Liver (tissue), 9 donors: ENCODE data around the gene ATG9B. TPM values are rescaled to one million over a fixed set of nuclear protein-coding genes. Genes with fewer than 3 reads are reported as not detected.

Experiments
- DNase-seq: peaks from one replicate; pipeline ENCODE4 v3.0.0-alpha.2; 2017; ENCODE audit warnings: low spot score
- H3K27ac ChIP-seq, 2 donors: one replicate each; pipeline ENCODE4 v1.7.0; 2013; ENCODE audit warnings: inconsistent platforms in 2 of 2, low read length in 2 of 2, control low read depth in 1 of 2, low read depth in 1 of 2, mild to moderate bottlenecking in 1 of 2
- H3K27me3 ChIP-seq, 4 donors: one replicate each; pipeline versions ENCODE4 v1.6.1 to v1.7.0; 2013; ENCODE audit warnings: low read length in 3 of 4, inconsistent platforms in 1 of 4, mild to moderate bottlenecking in 1 of 4, moderate library complexity in 1 of 4; ENCODE audit not compliant: control insufficient read depth in 4 of 4, insufficient read depth in 4 of 4
- H3K36me3 ChIP-seq, 4 donors: one replicate each; pipeline versions ENCODE4 v1.6.1 to v1.7.0; 2013; ENCODE audit warnings: low read length in 3 of 4, mild to moderate bottlenecking in 3 of 4, low read depth in 1 of 4, moderate library complexity in 1 of 4; ENCODE audit not compliant: control insufficient read depth in 4 of 4, insufficient read depth in 3 of 4
- H3K4me1 ChIP-seq, 4 donors: one replicate each; pipeline versions ENCODE4 v1.6.1 to v1.7.0; 2013; ENCODE audit warnings: low read length in 3 of 4, mild to moderate bottlenecking in 3 of 4, moderate library complexity in 1 of 4; ENCODE audit not compliant: control insufficient read depth in 4 of 4, insufficient read depth in 4 of 4
- H3K4me3 ChIP-seq, 3 donors: one replicate each; pipeline versions ENCODE4 v1.6.1 to v1.7.0; 2013; ENCODE audit warnings: low read length in 3 of 3, control low read depth in 1 of 3, low read depth in 1 of 3, mild to moderate bottlenecking in 1 of 3
- H3K9ac ChIP-seq, 2 donors: one replicate each; pipeline ENCODE4 v1.7.0; 2013; ENCODE audit warnings: low read length in 2 of 2, mild to moderate bottlenecking in 2 of 2, moderate library complexity in 2 of 2, control low read depth in 1 of 2, low read depth in 1 of 2
- H3K9me3 ChIP-seq, 4 donors: one replicate each; pipeline versions ENCODE4 v1.6.1 to v1.7.0; 2013; ENCODE audit warnings: low read length in 3 of 4; ENCODE audit not compliant: control insufficient read depth in 4 of 4
- ATF3 ChIP-seq: IDR thresholded peaks from 2 replicates; pipeline ENCODE4 v1.6.1; 2016; ENCODE audit warnings: antibody characterized with exemption
- EGR1 ChIP-seq, 2 donors: IDR thresholded peaks; 2 replicates each; pipeline ENCODE4 v1.6.1; 2016 to 2018; ENCODE audit warnings: antibody characterized with exemption in 2 of 2, low read depth in 2 of 2
- HNF4G ChIP-seq: IDR thresholded peaks from 2 replicates; pipeline ENCODE4 v1.6.1; 2016; ENCODE audit warnings: antibody characterized with exemption
- JUND ChIP-seq, 2 donors: IDR thresholded peaks; 2 replicates each; pipeline ENCODE4 v1.6.1; 2016; ENCODE audit warnings: antibody characterized with exemption in 2 of 2
- MAX ChIP-seq: IDR thresholded peaks from 2 replicates; pipeline ENCODE4 v1.6.1; 2016; ENCODE audit warnings: antibody characterized with exemption
- NR2F2 ChIP-seq: IDR thresholded peaks from 2 replicates; pipeline ENCODE4 v1.6.1; 2016; ENCODE audit warnings: antibody characterized with exemption
- SP1 ChIP-seq: IDR thresholded peaks from 2 replicates; pipeline ENCODE4 v1.6.1; 2018; ENCODE audit warnings: antibody characterized with exemption, mild to moderate bottlenecking
- TAF1 ChIP-seq: conservative IDR thresholded peaks from 2 replicates; pipeline ENCODE4 v1.6.1; 2016; ENCODE audit warnings: antibody characterized with exemption, mild to moderate bottlenecking
- WGBS: extraction: QIAGEN DNeasy Blood & Tissue Kit; methylation state at CpG from one replicate; pipeline ENCODE4 v1.1.7; 2013; 5-methylcytosine and 5-hydroxymethylcytosine counted together
- polyA plus RNA-seq, 2 donors: library from polyadenylated mRNA; stranded (reverse) in 1 of 2; unstranded in 1 of 2; fragments of 200-250 nt in 1 of 2; fragments of >200 nt in 1 of 2; fragmentation: Nextera tagmentation in 1 of 2; extraction: Ambion mirVana in 1 of 2; gene quantifications; one replicate each; pipeline versions ENCODE4 v1.2.1 to v1.2.3, GENCODE V29; 2013 to 2015
- total RNA-seq, 2 donors: library from RNA; depleted of rRNA; stranded (reverse); fragments of >200 nt; gene quantifications; one replicate each; pipeline ENCODE4 v1.2.3, GENCODE V29; 2014
- TF ChIP-seq, protein P1 (sequence below): IDR thresholded peaks from 2 replicates; pipeline ENCODE4 v1.6.1; 2016; ENCODE audit warnings: antibody characterized with exemption, mild to moderate bottlenecking
- TF ChIP-seq, protein P2 (sequence below): IDR thresholded peaks from 2 replicates; pipeline ENCODE4 v1.6.1; 2016; ENCODE audit warnings: antibody characterized with exemption
- TF ChIP-seq, protein P3 (sequence below): fragments of 150-350 bp; IDR thresholded peaks from 2 replicates; pipeline ENCODE4 v1.5.1; 2017; ENCODE audit warnings: improper control_type of control experiment, low read depth, low read length; ENCODE audit not compliant: missing input control
- donor health status: healthy.
- donor health status: healthy.
- donor health status: healthy.
- donor health status: healthy.
- donor health status: healthy.

The ATG9B gene
- total and polyA plus RNA-seq, 4 donors: 0.61 TPM; not detected in 3

GRCh38 chr7:150977382-150978125 lies 46.7 kb downstream of the ATG9B start:
- TF ChIP-seq TAF1 (no peak), ATF3 (no peak), MAX (no peak), JUND (IDR thresholded peaks at IDR 0.05) (no peak)
- H3K27ac ChIP-seq: no peak overlapping the region
- peaks cover 0 to 12% (median 5%) of the 10 kb centered on the region in 4 donors for H3K27me3 ChIP-seq
- H3K9ac ChIP-seq: no peak overlapping the region
- no peaks in the 10 kb centered on the region for H3K9me3 ChIP-seq
- peak overlapping the region in 1 of 3 donors; percentile 48 for H3K4me3 ChIP-seq
- peaks cover 0 to 23% (median 9%) of the 10 kb centered on the region in 4 donors for H3K4me1 ChIP-seq
- 6% methylated on average over 62 of the region's 62 CpGs for WGBS
- no peak for DNase-seq
- no peaks in the 10 kb centered on the region for H3K36me3 ChIP-seq

- Histone ChIP-seq H3K4me3 (no peak overlapping the region), H3K27me3 (peaks cover 0 to 12% (median 5%) of the 10 kb centered on the region in 4 donors), H3K9me3 (no peaks in the 10 kb centered on the region), H3K9ac (no peak overlapping the region), H3K36me3 (no peaks in the 10 kb centered on the region), H3K27ac (no peak overlapping the region), H3K4me1 (peaks cover 0 to 23% (median 9%) of the 10 kb centered on the region in 4 donors)
- TF ChIP-seq JUND (IDR thresholded peaks at IDR 0.05) (no peak), HNF4G (no peak), MAX (no peak), SP1 (no peak), NR2F2 (no peak), EGR1 (IDR thresholded peaks at IDR 0.05; ENCODE audit: low read depth in 2 of 2) (no peak)
- TF ChIP-seq, protein P1, sequence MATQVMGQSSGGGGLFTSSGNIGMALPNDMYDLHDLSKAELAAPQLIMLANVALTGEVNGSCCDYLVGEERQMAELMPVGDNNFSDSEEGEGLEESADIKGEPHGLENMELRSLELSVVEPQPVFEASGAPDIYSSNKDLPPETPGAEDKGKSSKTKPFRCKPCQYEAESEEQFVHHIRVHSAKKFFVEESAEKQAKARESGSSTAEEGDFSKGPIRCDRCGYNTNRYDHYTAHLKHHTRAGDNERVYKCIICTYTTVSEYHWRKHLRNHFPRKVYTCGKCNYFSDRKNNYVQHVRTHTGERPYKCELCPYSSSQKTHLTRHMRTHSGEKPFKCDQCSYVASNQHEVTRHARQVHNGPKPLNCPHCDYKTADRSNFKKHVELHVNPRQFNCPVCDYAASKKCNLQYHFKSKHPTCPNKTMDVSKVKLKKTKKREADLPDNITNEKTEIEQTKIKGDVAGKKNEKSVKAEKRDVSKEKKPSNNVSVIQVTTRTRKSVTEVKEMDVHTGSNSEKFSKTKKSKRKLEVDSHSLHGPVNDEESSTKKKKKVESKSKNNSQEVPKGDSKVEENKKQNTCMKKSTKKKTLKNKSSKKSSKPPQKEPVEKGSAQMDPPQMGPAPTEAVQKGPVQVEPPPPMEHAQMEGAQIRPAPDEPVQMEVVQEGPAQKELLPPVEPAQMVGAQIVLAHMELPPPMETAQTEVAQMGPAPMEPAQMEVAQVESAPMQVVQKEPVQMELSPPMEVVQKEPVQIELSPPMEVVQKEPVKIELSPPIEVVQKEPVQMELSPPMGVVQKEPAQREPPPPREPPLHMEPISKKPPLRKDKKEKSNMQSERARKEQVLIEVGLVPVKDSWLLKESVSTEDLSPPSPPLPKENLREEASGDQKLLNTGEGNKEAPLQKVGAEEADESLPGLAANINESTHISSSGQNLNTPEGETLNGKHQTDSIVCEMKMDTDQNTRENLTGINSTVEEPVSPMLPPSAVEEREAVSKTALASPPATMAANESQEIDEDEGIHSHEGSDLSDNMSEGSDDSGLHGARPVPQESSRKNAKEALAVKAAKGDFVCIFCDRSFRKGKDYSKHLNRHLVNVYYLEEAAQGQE: no peak
- TF ChIP-seq, protein P2, sequence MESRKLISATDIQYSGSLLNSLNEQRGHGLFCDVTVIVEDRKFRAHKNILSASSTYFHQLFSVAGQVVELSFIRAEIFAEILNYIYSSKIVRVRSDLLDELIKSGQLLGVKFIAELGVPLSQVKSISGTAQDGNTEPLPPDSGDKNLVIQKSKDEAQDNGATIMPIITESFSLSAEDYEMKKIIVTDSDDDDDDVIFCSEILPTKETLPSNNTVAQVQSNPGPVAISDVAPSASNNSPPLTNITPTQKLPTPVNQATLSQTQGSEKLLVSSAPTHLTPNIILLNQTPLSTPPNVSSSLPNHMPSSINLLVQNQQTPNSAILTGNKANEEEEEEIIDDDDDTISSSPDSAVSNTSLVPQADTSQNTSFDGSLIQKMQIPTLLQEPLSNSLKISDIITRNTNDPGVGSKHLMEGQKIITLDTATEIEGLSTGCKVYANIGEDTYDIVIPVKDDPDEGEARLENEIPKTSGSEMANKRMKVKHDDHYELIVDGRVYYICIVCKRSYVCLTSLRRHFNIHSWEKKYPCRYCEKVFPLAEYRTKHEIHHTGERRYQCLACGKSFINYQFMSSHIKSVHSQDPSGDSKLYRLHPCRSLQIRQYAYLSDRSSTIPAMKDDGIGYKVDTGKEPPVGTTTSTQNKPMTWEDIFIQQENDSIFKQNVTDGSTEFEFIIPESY: no peak
- TF ChIP-seq, protein P3, sequence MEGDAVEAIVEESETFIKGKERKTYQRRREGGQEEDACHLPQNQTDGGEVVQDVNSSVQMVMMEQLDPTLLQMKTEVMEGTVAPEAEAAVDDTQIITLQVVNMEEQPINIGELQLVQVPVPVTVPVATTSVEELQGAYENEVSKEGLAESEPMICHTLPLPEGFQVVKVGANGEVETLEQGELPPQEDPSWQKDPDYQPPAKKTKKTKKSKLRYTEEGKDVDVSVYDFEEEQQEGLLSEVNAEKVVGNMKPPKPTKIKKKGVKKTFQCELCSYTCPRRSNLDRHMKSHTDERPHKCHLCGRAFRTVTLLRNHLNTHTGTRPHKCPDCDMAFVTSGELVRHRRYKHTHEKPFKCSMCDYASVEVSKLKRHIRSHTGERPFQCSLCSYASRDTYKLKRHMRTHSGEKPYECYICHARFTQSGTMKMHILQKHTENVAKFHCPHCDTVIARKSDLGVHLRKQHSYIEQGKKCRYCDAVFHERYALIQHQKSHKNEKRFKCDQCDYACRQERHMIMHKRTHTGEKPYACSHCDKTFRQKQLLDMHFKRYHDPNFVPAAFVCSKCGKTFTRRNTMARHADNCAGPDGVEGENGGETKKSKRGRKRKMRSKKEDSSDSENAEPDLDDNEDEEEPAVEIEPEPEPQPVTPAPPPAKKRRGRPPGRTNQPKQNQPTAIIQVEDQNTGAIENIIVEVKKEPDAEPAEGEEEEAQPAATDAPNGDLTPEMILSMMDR: no peak
- 39% methylated on average over 13 of the region's 13 CpGs for WGBS
- DNase-seq: no peak
Measured at GRCh38 chr7:150976529-150977381, 47.5 kb downstream of the ATG9B start.
